A549 (cell line): ENCODE results near the gene CCDC61.

Experiments used
- BHLHE40 ChIP-seq: IDR thresholded peaks from 2 replicates; pipeline ENCODE4 v1.6.1; 2012; ENCODE audit warnings: low read depth, low read length, inconsistent platforms
- CHD2 ChIP-seq: fragments of 150-350 bp; IDR thresholded peaks from 2 replicates; pipeline ENCODE4 v1.6.1; 2014; ENCODE audit warnings: low read length; ENCODE audit not compliant: partially characterized antibody
- CTCF ChIP-seq: fragments of >200 bp; sonication (Bioruptor Twin); formaldehyde crosslinking; IDR thresholded peaks from 3 replicates; pipeline ENCODE4 v1.5.1; 2016
- ELK1 ChIP-seq: fragments of 150-350 bp; IDR thresholded peaks from 2 replicates; pipeline ENCODE4 v1.6.1; 2014; ENCODE audit warnings: low read depth, mild to moderate bottlenecking, low read length
- HEYL ChIP-seq: fragments of 250-450 bp; sonication (Bioruptor Pico); IDR thresholded peaks from 2 replicates; pipeline ENCODE4 v1.8.0; 2021; ENCODE audit warnings: mild to moderate bottlenecking, moderate library complexity
- HOXA7 ChIP-seq: fragments of 250-450 bp; sonication (Bioruptor Pico); IDR thresholded peaks from 2 replicates; pipeline ENCODE4 v1.5.0; 2020; ENCODE audit warnings: mild to moderate bottlenecking, moderate library complexity
- JUN ChIP-seq, 2 experiments: fragments of >200 bp; sonication (Bioruptor Twin); formaldehyde crosslinking; IDR thresholded peaks; 2 replicates in 1 of 2; 3 replicates in 1 of 2; pipeline ENCODE4 v1.6.1; 2016 to 2017
- MAX ChIP-seq: IDR thresholded peaks from 2 replicates; pipeline ENCODE4 v1.6.1; 2012
- MAZ ChIP-seq: fragments of 150-350 bp; IDR thresholded peaks from 2 replicates; pipeline ENCODE4 v1.6.1; 2014; ENCODE audit warnings: antibody characterized with exemption, low read depth, low read length, borderline replicate concordance
- POLR2AphosphoS2 ChIP-seq: conservative IDR thresholded peaks from 2 replicates; pipeline ENCODE4 v1.6.1; 2012; ENCODE audit warnings: low read length, improper control_type of control experiment, inconsistent platforms
- RFX5 ChIP-seq: fragments of 450-650 bp; IDR thresholded peaks from 2 replicates; pipeline ENCODE4 v1.7.1; 2014; ENCODE audit warnings: antibody characterized with exemption, mild to moderate bottlenecking, moderate library complexity
- TF ChIP-seq, protein P1 (sequence below): fragments of 200-600 bp; sonication (generic); IDR thresholded peaks from 2 replicates; pipeline ENCODE4 v1.6.1; 2016; ENCODE audit warnings: antibody characterized with exemption, mild to moderate bottlenecking, moderate library complexity

- TF ChIP-seq CTCF (no peak), HOXA7 (CRISPR knock-in tag) (no peak), HEYL (CRISPR knock-in tag) (no peak), MAX (no peak), JUN (IDR thresholded peaks at IDR 0.05) (no peak), CHD2 (no peak), RFX5 (no peak), BHLHE40 (no peak), ELK1 (no peak), MAZ (no peak), POLR2AphosphoS2 (no peak)
- TF ChIP-seq, protein P1, sequence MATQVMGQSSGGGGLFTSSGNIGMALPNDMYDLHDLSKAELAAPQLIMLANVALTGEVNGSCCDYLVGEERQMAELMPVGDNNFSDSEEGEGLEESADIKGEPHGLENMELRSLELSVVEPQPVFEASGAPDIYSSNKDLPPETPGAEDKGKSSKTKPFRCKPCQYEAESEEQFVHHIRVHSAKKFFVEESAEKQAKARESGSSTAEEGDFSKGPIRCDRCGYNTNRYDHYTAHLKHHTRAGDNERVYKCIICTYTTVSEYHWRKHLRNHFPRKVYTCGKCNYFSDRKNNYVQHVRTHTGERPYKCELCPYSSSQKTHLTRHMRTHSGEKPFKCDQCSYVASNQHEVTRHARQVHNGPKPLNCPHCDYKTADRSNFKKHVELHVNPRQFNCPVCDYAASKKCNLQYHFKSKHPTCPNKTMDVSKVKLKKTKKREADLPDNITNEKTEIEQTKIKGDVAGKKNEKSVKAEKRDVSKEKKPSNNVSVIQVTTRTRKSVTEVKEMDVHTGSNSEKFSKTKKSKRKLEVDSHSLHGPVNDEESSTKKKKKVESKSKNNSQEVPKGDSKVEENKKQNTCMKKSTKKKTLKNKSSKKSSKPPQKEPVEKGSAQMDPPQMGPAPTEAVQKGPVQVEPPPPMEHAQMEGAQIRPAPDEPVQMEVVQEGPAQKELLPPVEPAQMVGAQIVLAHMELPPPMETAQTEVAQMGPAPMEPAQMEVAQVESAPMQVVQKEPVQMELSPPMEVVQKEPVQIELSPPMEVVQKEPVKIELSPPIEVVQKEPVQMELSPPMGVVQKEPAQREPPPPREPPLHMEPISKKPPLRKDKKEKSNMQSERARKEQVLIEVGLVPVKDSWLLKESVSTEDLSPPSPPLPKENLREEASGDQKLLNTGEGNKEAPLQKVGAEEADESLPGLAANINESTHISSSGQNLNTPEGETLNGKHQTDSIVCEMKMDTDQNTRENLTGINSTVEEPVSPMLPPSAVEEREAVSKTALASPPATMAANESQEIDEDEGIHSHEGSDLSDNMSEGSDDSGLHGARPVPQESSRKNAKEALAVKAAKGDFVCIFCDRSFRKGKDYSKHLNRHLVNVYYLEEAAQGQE: no peak
Observed at GRCh38 chr19:46006411-46006810, 11.1 kb downstream of the CCDC61 start.
